NCI-H2107 treated with DMSO at 0.1 percent for 48 hours (cell line): ENCODE data around the gene GABRA5.

Experiments used
- DNase-seq: peaks from one replicate; lab custom pipeline; 2025; ENCODE audit not compliant: unreplicated experiment; lab: John Stamatoyannopoulos, UW

The GABRA5 gene

DNA sequence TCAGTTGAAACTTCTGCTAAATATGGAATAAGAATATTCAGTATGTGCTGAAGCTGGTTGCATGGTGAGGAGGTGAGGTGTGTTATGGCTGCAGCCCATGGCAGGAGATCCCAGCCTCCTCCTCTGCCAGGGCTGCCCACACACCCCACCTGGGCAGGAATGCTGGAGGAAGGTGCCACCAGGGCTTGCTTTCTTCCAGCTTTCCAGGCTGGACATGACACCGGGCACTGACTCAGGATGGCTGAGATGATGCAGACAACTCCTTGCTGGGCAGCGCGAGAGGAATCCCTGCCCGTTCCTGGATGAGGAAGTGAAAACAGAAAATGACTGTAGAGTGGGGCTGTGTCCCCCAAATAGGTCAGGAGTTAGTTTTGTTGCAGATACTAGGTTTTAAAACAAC is 118.2 kb downstream of the GABRA5 start:
- no peak for DNase-seq

DNA sequence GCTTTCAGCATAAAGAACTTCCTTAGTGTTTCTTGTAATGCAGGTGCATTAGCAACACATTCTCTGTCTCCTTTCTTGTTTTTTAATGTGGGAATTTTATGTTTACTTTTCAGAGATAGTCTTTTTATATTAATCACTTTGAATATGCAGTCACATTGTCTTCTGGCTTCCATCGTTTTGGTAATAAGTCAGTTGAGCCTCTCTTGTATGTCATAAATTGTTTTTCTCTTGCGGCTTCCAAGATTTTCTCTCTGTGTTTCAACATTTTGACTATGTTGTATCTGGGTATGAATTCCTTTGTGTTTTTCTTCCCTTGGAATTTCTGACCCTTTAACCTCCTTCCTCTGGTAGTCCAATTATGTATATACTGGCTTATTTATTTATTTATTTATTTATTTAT is 129.4 kb downstream of the GABRA5 start:
- DNase-seq = no peak
